MCF 10A (cell line): ENCODE results near the gene FRS3. TPM values are rescaled to one million over a fixed set of nuclear protein-coding genes. Genes with fewer than 3 reads are reported as not detected.

ENCODE experiments used
- BruUV-seq: library from RNA; stranded (reverse); fragments of 400-500 nt; replicated peaks from 2 replicates; lab custom pipeline; 2021; lab: Mats Ljungman, UMichigan
- CTCF ChIA-PET: fragments of 300-600 bp; sonication (Branson Sonifier 250); formaldehyde crosslinking; extraction: SDS; loops from one replicate; lab custom pipeline; 2021; ENCODE audit warnings: antibody characterized with exemption, inconsistent platforms; lab: Yijun Ruan, JAX
- POLR2A ChIA-PET: fragments of 300-600, 350-650 bp; sonication (Branson Sonifier 250); formaldehyde crosslinking; extraction: SDS; loops from one replicate; lab custom pipeline; 2020; ENCODE audit warnings: antibody characterized with exemption, inconsistent platforms; lab: Yijun Ruan, JAX
- DNase-seq: peaks from one replicate; pipeline ENCODE4 v3.0.0-alpha.2; 2018; ENCODE audit not compliant: unreplicated experiment
- H3K27ac Mint-ChIP-seq: one replicate; pipeline ENCODE4 v1.8.0; 2022; ENCODE audit warnings: mild to moderate bottlenecking, low read depth, mixed read lengths; ENCODE audit not compliant: unreplicated experiment
- H3K27me3 Mint-ChIP-seq: one replicate; pipeline ENCODE4 v1.8.0; 2022; ENCODE audit warnings: mixed read lengths; ENCODE audit not compliant: insufficient read depth, unreplicated experiment
- H3K36me3 Mint-ChIP-seq: one replicate; pipeline ENCODE4 v1.8.0; 2022; ENCODE audit warnings: mild to moderate bottlenecking, moderate library complexity, mixed read lengths; ENCODE audit not compliant: insufficient read depth, unreplicated experiment
- H3K4me1 Mint-ChIP-seq: one replicate; pipeline ENCODE4 v1.8.0; 2022; ENCODE audit warnings: mixed read lengths; ENCODE audit not compliant: insufficient read depth, unreplicated experiment
- H3K4me3 Mint-ChIP-seq: one replicate; pipeline ENCODE4 v1.8.0; 2022; ENCODE audit warnings: mild to moderate bottlenecking, moderate library complexity, mixed read lengths; ENCODE audit not compliant: unreplicated experiment
- H3K9me3 Mint-ChIP-seq: one replicate; pipeline ENCODE4 v1.8.0; 2022; ENCODE audit warnings: mixed read lengths; ENCODE audit not compliant: unreplicated experiment
- intact Hi-C: fragments of 100-400 bp; cut with micrococcal nuclease; formaldehyde crosslinking; loops from 2 replicates; pipeline ENCODE4 v1.14.1; 2022
- total RNA-seq: library from RNA; stranded (reverse); gene quantifications from 2 replicates; pipeline ENCODE4 v1.2.3, GENCODE V29; 2022
- TF ChIP-seq, protein P1 (sequence below): fragments of 200-600 bp; IDR thresholded peaks from one replicate; pipeline ENCODE4 v1.8.0; 2022; ENCODE audit warnings: antibody characterized with exemption, mild to moderate bottlenecking; ENCODE audit not compliant: unreplicated experiment

FRS3 gene
- total RNA-seq, 1 experiment from 2014 or later, result 3.9 TPM

- DNase-seq, result no peak
- TF ChIP-seq, protein P1, sequence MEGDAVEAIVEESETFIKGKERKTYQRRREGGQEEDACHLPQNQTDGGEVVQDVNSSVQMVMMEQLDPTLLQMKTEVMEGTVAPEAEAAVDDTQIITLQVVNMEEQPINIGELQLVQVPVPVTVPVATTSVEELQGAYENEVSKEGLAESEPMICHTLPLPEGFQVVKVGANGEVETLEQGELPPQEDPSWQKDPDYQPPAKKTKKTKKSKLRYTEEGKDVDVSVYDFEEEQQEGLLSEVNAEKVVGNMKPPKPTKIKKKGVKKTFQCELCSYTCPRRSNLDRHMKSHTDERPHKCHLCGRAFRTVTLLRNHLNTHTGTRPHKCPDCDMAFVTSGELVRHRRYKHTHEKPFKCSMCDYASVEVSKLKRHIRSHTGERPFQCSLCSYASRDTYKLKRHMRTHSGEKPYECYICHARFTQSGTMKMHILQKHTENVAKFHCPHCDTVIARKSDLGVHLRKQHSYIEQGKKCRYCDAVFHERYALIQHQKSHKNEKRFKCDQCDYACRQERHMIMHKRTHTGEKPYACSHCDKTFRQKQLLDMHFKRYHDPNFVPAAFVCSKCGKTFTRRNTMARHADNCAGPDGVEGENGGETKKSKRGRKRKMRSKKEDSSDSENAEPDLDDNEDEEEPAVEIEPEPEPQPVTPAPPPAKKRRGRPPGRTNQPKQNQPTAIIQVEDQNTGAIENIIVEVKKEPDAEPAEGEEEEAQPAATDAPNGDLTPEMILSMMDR, result no peak
- Mint-ChIP-seq H3K27me3 (no peaks in the 10 kb centered on the region), H3K9me3 (no peaks in the 10 kb centered on the region), H3K4me1 (peaks cover 5% of the 10 kb centered on the region), H3K4me3 (no peak overlapping the region), H3K36me3 (peaks cover 5% of the 10 kb centered on the region), H3K27ac (no peak overlapping the region)
- ChIA-PET POLR2A (interaction anchor here (1.7 to 2.6 kb wide), 2 partner anchors 12 to 246 kb away, joined by 10 to 18 read pairs; partner anchors contain the start of gene TOMM6), CTCF (interaction anchor here (0.6 to 3.8 kb wide), 5 partner anchors 11 to 244 kb away, joined by 3 to 37 read pairs (median 4); partner anchors contain the start of gene TOMM6)
- intact Hi-C loops, result no loop called here
- no TSS peak for BruUV-seq
Measured at GRCh38 chr6:41798901-41799558, 19.3 kb upstream of the FRS3 start.

DNA sequence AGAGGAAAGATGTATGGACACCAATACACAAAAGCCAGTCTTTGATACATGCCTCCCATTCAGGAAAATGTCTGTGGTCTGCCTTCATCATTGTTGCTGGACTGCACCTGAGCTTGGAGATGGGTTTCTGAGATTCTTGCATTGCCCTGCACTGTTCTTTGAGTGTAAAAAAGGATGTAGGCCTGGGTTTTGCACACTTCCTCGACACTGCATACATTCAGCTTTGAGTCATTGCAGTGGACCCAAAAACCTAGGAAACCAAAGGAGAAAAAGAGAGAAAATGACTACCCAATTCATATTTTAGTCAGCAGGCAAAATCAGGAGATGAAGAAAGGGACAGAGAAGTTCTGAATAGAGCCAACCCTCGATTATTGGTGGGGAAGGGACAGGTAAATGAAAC, 16.8 kb upstream of the FRS3 start:
- POLR2A ChIA-PET, result interaction anchor here (0.6 kb wide), 1 partner anchor 10 kb away, joined by 3 read pairs; no protein-coding TSS in a partner anchor
- no peak for DNase-seq
- Mint-ChIP-seq H3K4me3 (no peak overlapping the region), H3K27ac (no peak overlapping the region), H3K4me1 (peaks cover 2% of the 10 kb centered on the region), H3K27me3 (no peaks in the 10 kb centered on the region), H3K9me3 (no peaks in the 10 kb centered on the region), H3K36me3 (peaks cover 29% of the 10 kb centered on the region)
- CTCF ChIA-PET, result interaction anchor here (1.9 kb wide), 1 partner anchor 10 kb away, joined by 7 read pairs; no protein-coding TSS in a partner anchor
- TF ChIP-seq, protein P1, result no peak
- BruUV-seq, result no TSS peak
- intact Hi-C loops, result no loop called here

- DNase-seq, result no peak
- POLR2A ChIA-PET, result interaction anchor here (0.9 to 1.2 kb wide), 2 partner anchors 10 to 65 kb away, joined by 4 to 6 read pairs; no protein-coding TSS in a partner anchor
- no peaks in the 10 kb centered on the region for H3K4me1 Mint-ChIP-seq
- peaks cover 60% of the 10 kb centered on the region for H3K36me3 Mint-ChIP-seq
- no TSS peak for BruUV-seq
- no peaks in the 10 kb centered on the region for H3K27me3 Mint-ChIP-seq
- H3K9me3 Mint-ChIP-seq, result no peaks in the 10 kb centered on the region
- intact Hi-C loops, result no loop called here
- H3K4me3 Mint-ChIP-seq, result no peak overlapping the region
- H3K27ac Mint-ChIP-seq, result no peak overlapping the region
- CTCF ChIA-PET, result interaction anchor here (0.9 to 2.3 kb wide), 7 partner anchors 9 to 252 kb away, joined by 3 to 11 read pairs (median 3); partner anchors contain the start of genes BYSL and MED20
- TF ChIP-seq, protein P1, result no peak
Measured at GRCh38 chr6:41791984-41792383, 12.3 kb upstream of the FRS3 start.

DNA sequence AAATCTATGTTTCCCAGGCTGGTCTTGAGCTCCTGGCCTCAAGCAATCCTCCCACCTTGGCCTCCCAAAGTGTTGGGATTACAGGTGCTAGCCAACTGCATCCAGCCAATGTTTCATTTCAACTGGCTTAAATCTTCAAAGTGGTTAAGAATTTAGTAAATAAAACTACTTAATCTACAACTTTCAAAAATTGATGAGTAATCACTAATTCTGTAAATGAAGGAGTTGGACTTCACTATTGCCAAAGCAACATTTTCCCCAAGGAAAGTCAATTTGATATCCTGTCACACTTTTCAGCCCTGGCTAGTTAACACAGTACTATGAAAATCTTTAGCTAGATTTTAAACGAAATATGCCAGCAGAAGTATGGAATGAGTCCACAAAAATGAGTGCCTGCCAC, 11.6 kb upstream of the FRS3 start:
- peaks cover 57% of the 10 kb centered on the region for H3K36me3 Mint-ChIP-seq
- intact Hi-C loops, result no loop called here
- POLR2A ChIA-PET, result interaction anchor here (0.8 to 1.2 kb wide), 6 partner anchors 10 to 255 kb away, joined by 3 to 6 read pairs (median 4); no protein-coding TSS in a partner anchor

More for the DNA sequence above, 11.6 kb upstream of the FRS3 start:
- Mint-ChIP-seq H3K9me3 (no peaks in the 10 kb centered on the region), H3K4me1 (no peaks in the 10 kb centered on the region), H3K27ac (no peak overlapping the region), H3K4me3 (no peak overlapping the region), H3K27me3 (no peaks in the 10 kb centered on the region)
- DNase-seq, result no peak
- CTCF ChIA-PET, result interaction anchor here (0.6 to 2.3 kb wide), 9 partner anchors 10 to 636 kb away, joined by 3 to 11 read pairs (median 3); partner anchors contain the start of genes BYSL and MED20
- TF ChIP-seq, protein P1, result no peak
- no TSS peak for BruUV-seq
